ENCODE measurements around the gene C3orf18.
"Not testable (repeated sequence)": the region's sequence is repeated elsewhere in the genome, so short reads cannot be mapped to it uniquely, and the experiment has no call there.

The C3orf18 gene

GRCh38 chr3:50517721-50518206, 49.8 kb downstream of the C3orf18 start:
- no peak for DNase-seq
- Histone ChIP-seq H3K4me3 (ENCODE audit: insufficient read depth in 1 of 2, low read depth in 1 of 2, low read length in 2 of 2) (no peak overlapping the region), H4K8ac (ENCODE audit: low read length) (no peak overlapping the region), H3K79me1 (replicated peaks; ENCODE audit: low read length, poor library complexity, severe bottlenecking) (no peaks in the 10 kb centered on the region), H4K91ac (ENCODE audit: low read length) (no peak overlapping the region), H2BK12ac (ENCODE audit: low read length in 2 of 2) (no peak overlapping the region), H2BK120ac (ENCODE audit: low read depth, low read length) (no peak overlapping the region), H2BK15ac (ENCODE audit: low read depth, poor library complexity, severe bottlenecking) (peak overlapping the region; percentile 52), H3K4me1 (ENCODE audit: control insufficient read depth, insufficient read depth, low read depth, low read length) (peaks cover 12% of the 10 kb centered on the region), H3K14ac (ENCODE audit: low read length in 2 of 2) (no peak overlapping the region), H3K4me2 (ENCODE audit: low read length, poor library complexity, severe bottlenecking) (no peak overlapping the region), H3K9ac (ENCODE audit: low read length) (no peak overlapping the region), H3K18ac (ENCODE audit: low read depth in 1 of 2, low read length in 2 of 2) (no peak overlapping the region), H2AFZ (ENCODE audit: low read depth, low read length) (no peak overlapping the region), H2AK5ac (ENCODE audit: low read length, severe bottlenecking) (no peak overlapping the region), H2BK5ac (ENCODE audit: low read depth, low read length, poor library complexity, severe bottlenecking) (no peak overlapping the region), H3K36me3 (ENCODE audit: control insufficient read depth in 1 of 2, insufficient read depth in 2 of 2, low read depth in 1 of 2, low read length in 2 of 2) (no peaks in the 10 kb centered on the region), H3K23ac (ENCODE audit: low read length in 2 of 2) (no peak overlapping the region), H3K4ac (ENCODE audit: low read depth in 1 of 2, low read length in 2 of 2) (no peak overlapping the region), H3K27ac (ENCODE audit: low read length, poor library complexity, severe bottlenecking) (no peak overlapping the region), H3K9me3 (ENCODE audit: control insufficient read depth, low read length) (no peaks in the 10 kb centered on the region), H3K27me3 (ENCODE audit: control insufficient read depth in 1 of 2, insufficient read depth in 1 of 2, low read length in 2 of 2) (peaks cover 65 to 85% of the 10 kb centered on the region in 2 experiments)
- 87% methylated on average over 3 of the region's 4 CpGs for WGBS

DNA sequence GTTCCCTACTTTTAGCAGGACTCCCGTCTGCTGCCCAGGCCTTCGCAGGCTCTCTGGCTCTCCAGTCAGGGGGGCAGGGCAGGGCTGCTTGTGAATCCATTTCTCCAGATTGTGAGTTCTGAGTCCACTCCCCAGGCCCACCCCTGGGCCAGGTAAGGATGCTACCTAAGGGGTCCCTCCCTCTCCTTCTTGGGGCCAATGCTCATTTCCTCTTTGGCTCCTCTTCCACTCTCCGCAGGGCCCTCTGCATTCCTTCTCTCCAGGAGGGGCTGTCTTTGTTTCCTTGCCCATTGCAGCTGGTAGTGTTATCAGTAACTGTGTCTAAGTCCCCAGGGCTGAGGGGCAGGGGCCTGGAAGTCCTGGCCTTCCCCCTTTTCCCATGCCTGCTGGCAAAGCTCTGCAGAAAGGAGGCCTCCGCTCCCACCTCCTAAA, 51.1 kb downstream of the C3orf18 start:
- no peak overlapping the region for H2BK5ac ChIP-seq (ENCODE audit: low read depth, low read length, poor library complexity, severe bottlenecking)
- 46% methylated on average over 3 of the region's 4 CpGs for WGBS

GRCh38 chr3:50515565-50516439, 51.7 kb downstream of the C3orf18 start:
- H3K36me3 ChIP-seq (ENCODE audit: control insufficient read depth in 1 of 2, insufficient read depth in 2 of 2, low read depth in 1 of 2, low read length in 2 of 2) = no peaks in the 10 kb centered on the region
- H2BK120ac ChIP-seq (ENCODE audit: low read depth, low read length) = no peak overlapping the region

More for the DNA sequence above, 51.1 kb downstream of the C3orf18 start:
- Histone ChIP-seq H3K79me1 (replicated peaks; ENCODE audit: low read length, poor library complexity, severe bottlenecking) (no peaks in the 10 kb centered on the region), H4K8ac (ENCODE audit: low read length) (peak overlapping the region; percentile 91), H3K4me1 (ENCODE audit: control insufficient read depth, insufficient read depth, low read depth, low read length) (peaks cover 12% of the 10 kb centered on the region), H3K36me3 (ENCODE audit: control insufficient read depth in 1 of 2, insufficient read depth in 2 of 2, low read depth in 1 of 2, low read length in 2 of 2) (no peaks in the 10 kb centered on the region), H2BK120ac (ENCODE audit: low read depth, low read length) (no peak overlapping the region), H2AFZ (ENCODE audit: low read depth, low read length) (no peak overlapping the region), H4K91ac (ENCODE audit: low read length) (peak overlapping the region; percentile 74), H3K18ac (ENCODE audit: low read depth in 1 of 2, low read length in 2 of 2) (peak overlapping the region in 1 of 2 experiments; percentile 66), H3K4ac (ENCODE audit: low read depth in 1 of 2, low read length in 2 of 2) (peak overlapping the region in 1 of 2 experiments; percentile 40), H3K27ac (ENCODE audit: low read length, poor library complexity, severe bottlenecking) (no peak overlapping the region), H3K27me3 (ENCODE audit: control insufficient read depth in 1 of 2, insufficient read depth in 1 of 2, low read length in 2 of 2) (peaks cover 64 to 88% of the 10 kb centered on the region in 2 experiments), H2BK12ac (ENCODE audit: low read length in 2 of 2) (no peak overlapping the region), H3K23ac (ENCODE audit: low read length in 2 of 2) (no peak overlapping the region), H2AK5ac (ENCODE audit: low read length, severe bottlenecking) (no peak overlapping the region), H3K9me3 (ENCODE audit: control insufficient read depth, low read length) (no peaks in the 10 kb centered on the region), H3K9ac (ENCODE audit: low read length) (no peak overlapping the region), H3K4me3 (ENCODE audit: insufficient read depth in 1 of 2, low read depth in 1 of 2, low read length in 2 of 2) (no peak overlapping the region), H3K14ac (ENCODE audit: low read length in 2 of 2) (no peak overlapping the region), H3K4me2 (ENCODE audit: low read length, poor library complexity, severe bottlenecking) (no peak overlapping the region), H2BK15ac (ENCODE audit: low read depth, poor library complexity, severe bottlenecking) (peak overlapping the region; percentile 52)
- no peak for DNase-seq

DNA sequence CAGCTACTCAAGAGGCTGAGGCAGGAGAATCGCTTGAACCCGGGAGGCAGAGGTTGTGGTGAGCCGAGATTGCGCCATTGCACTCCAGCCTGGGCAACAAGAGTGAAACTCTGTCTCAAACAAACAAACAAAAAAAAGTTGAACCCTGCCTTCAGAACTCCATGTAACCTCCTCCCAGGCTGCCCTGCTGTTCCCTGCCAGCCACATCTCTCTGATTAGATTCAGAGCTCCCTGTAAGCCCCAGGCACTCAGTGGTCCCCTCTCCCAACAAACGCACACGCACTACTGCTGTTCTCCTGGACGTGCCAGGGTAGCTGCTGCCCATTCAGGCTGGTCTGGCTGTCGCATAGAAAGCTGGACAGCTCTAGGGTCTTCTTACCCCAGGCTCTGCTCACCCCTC, 54.6 kb downstream of the C3orf18 start:
- H2BK5ac ChIP-seq (ENCODE audit: low read depth, low read length, poor library complexity, severe bottlenecking); H2AFZ ChIP-seq (ENCODE audit: low read depth, low read length); H2BK12ac ChIP-seq (ENCODE audit: low read length in 2 of 2); H3K79me1 ChIP-seq (replicated peaks; ENCODE audit: low read length, poor library complexity, severe bottlenecking); DNase-seq; H4K8ac ChIP-seq (ENCODE audit: low read length); H3K36me3 ChIP-seq (ENCODE audit: control insufficient read depth in 1 of 2, insufficient read depth in 2 of 2, low read depth in 1 of 2, low read length in 2 of 2); H3K18ac ChIP-seq (ENCODE audit: low read depth in 1 of 2, low read length in 2 of 2); H3K14ac ChIP-seq (ENCODE audit: low read length in 2 of 2); H2BK120ac ChIP-seq (ENCODE audit: low read depth, low read length); H3K4ac ChIP-seq (ENCODE audit: low read depth in 1 of 2, low read length in 2 of 2); H3K9ac ChIP-seq (ENCODE audit: low read length); H4K91ac ChIP-seq (ENCODE audit: low read length); H3K4me3 ChIP-seq (ENCODE audit: insufficient read depth in 1 of 2, low read depth in 1 of 2, low read length in 2 of 2); H2AK5ac ChIP-seq (ENCODE audit: low read length, severe bottlenecking); H2BK15ac ChIP-seq (ENCODE audit: low read depth, poor library complexity, severe bottlenecking); H3K27ac ChIP-seq (ENCODE audit: low read length, poor library complexity, severe bottlenecking); H3K9me3 ChIP-seq (ENCODE audit: control insufficient read depth, low read length); H3K23ac ChIP-seq (ENCODE audit: low read length in 2 of 2); H3K4me2 ChIP-seq (ENCODE audit: low read length, poor library complexity, severe bottlenecking): not testable (repeated sequence)
- Histone ChIP-seq H3K27me3 (ENCODE audit: control insufficient read depth in 1 of 2, insufficient read depth in 1 of 2, low read length in 2 of 2) (peaks cover 71 to 96% of the 10 kb centered on the region in 2 experiments), H3K4me1 (ENCODE audit: control insufficient read depth, insufficient read depth, low read depth, low read length) (peaks cover 12% of the 10 kb centered on the region)
- WGBS = 94% methylated on average over 8 of the region's 8 CpGs

More at GRCh38 chr3:50515565-50516439, 51.7 kb downstream of the C3orf18 start:
- Histone ChIP-seq H3K27ac (ENCODE audit: low read length, poor library complexity, severe bottlenecking) (no peak overlapping the region), H3K27me3 (ENCODE audit: control insufficient read depth in 1 of 2, insufficient read depth in 1 of 2, low read length in 2 of 2) (peaks cover 64 to 88% of the 10 kb centered on the region in 2 experiments), H2AFZ (ENCODE audit: low read depth, low read length) (peak overlapping the region; percentile 68), H3K23ac (ENCODE audit: low read length in 2 of 2) (no peak overlapping the region), H3K4me3 (ENCODE audit: insufficient read depth in 1 of 2, low read depth in 1 of 2, low read length in 2 of 2) (no peak overlapping the region), H3K4me1 (ENCODE audit: control insufficient read depth, insufficient read depth, low read depth, low read length) (peaks cover 12% of the 10 kb centered on the region), H4K8ac (ENCODE audit: low read length) (peak overlapping the region; percentile 91), H2BK15ac (ENCODE audit: low read depth, poor library complexity, severe bottlenecking) (peak overlapping the region; percentile 52), H3K4me2 (ENCODE audit: low read length, poor library complexity, severe bottlenecking) (peak overlapping the region; percentile 41), H3K9ac (ENCODE audit: low read length) (no peak overlapping the region), H3K14ac (ENCODE audit: low read length in 2 of 2) (no peak overlapping the region), H3K4ac (ENCODE audit: low read depth in 1 of 2, low read length in 2 of 2) (peak overlapping the region; percentile 0 to 40), H2BK5ac (ENCODE audit: low read depth, low read length, poor library complexity, severe bottlenecking) (no peak overlapping the region), H3K18ac (ENCODE audit: low read depth in 1 of 2, low read length in 2 of 2) (peak overlapping the region; percentile 31 to 66), H2BK12ac (ENCODE audit: low read length in 2 of 2) (no peak overlapping the region), H3K9me3 (ENCODE audit: control insufficient read depth, low read length) (no peaks in the 10 kb centered on the region), H2AK5ac (ENCODE audit: low read length, severe bottlenecking) (no peak overlapping the region), H4K91ac (ENCODE audit: low read length) (peak overlapping the region; percentile 64), H3K79me1 (replicated peaks; ENCODE audit: low read length, poor library complexity, severe bottlenecking) (no peaks in the 10 kb centered on the region)
- 6% methylated on average over 20 of the region's 22 CpGs for WGBS
- DNase-seq = peak; percentile 42
